ENCODE data around the gene ZNF418.

Gene ZNF418

DNA sequence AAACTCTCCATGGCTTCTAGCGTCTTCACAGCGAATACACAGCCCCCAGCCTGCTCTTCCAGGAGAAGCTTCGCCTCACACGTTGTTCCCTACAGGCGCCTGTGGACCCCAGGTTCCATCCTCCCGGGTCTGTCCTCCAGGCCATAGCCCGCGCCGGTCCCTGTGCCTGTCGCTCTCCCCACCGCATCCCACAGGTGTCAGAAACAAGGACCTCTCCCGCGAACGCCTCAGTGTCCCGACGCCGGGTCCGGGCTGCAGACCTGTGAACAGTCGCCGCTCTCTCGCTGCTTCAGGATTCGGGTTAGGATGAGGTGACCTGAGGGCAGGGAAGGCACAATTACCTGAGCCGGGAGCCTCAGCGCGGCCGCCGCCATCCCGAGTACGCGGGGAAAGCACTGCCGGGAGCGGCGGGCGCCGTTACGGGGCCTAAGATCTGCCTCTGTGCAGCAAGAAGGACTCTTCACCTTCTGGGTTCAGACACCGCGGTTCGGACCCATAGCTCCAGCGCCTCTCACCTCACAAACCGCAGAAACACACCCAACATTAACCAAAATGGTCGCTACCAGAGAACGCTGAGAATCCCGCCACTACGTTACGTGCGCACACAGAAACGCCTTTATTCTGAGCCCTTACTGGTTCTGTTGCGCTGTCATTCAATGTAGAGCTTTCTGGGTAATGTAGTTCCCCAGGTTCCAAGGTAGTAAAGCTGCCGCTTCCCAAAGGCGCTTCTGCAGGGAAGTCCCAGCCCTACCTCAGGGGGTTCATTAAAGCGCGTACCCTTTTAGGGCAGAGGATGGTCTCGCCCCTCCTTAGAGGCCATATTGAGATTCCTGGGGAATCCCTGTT is at the start of gene ZNF418:
ZNF418 (minus strand) TSS at position 583 of the 846 bp plus-strand sequence. CDS start 1,580 bp downstream, outside the sequence.
- TF ChIP-seq, protein P1, sequence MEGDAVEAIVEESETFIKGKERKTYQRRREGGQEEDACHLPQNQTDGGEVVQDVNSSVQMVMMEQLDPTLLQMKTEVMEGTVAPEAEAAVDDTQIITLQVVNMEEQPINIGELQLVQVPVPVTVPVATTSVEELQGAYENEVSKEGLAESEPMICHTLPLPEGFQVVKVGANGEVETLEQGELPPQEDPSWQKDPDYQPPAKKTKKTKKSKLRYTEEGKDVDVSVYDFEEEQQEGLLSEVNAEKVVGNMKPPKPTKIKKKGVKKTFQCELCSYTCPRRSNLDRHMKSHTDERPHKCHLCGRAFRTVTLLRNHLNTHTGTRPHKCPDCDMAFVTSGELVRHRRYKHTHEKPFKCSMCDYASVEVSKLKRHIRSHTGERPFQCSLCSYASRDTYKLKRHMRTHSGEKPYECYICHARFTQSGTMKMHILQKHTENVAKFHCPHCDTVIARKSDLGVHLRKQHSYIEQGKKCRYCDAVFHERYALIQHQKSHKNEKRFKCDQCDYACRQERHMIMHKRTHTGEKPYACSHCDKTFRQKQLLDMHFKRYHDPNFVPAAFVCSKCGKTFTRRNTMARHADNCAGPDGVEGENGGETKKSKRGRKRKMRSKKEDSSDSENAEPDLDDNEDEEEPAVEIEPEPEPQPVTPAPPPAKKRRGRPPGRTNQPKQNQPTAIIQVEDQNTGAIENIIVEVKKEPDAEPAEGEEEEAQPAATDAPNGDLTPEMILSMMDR (IDR thresholded peaks at IDR 0.05; ENCODE audit: insufficient read depth, low read length, missing control alignments) = no peak
- DNase-seq (ENCODE audit: low read depth, low spot score) = peak; percentile 26
- peak within 1 kb of the TSS; percentile 79 for H3K4me3 ChIP-seq (ENCODE audit: low read depth, low read length)

DNA sequence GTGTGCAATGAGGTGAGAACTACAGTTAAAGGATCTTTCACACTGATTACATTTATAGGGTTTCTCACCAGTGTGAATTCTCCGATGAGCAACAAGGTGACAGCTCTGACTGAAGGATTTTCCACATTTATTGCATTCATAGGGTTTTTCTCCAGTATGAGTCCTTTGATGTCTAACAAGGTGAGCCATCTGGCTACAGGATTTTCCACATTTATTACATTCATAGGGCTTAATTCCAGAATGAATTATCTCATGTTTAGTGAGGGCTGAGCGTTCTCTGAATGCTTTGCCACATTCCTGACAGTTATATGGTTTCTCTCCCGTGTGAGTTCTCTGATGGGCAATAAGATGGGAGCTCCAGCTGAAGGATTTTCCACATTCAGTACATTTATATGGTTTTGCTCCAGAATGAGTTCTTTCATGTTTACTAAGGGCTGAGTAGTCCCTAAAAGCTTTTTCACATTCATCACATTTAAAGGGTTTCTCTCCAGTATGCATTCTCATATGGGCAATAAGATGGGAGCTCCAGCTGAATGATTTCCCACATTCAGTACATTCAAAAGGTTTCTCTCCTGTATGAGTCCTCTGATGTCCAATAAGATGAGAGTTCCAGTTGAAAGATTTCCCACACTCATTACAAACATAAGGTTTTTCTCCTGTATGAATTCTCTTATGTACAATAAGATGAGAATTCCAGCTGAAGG is 43.5 kb upstream of the ZNF418 start:
- H3K4me3 ChIP-seq (ENCODE audit: low read depth, low read length) = no peak overlapping the region
- TF ChIP-seq, protein P1 (IDR thresholded peaks at IDR 0.05; ENCODE audit: insufficient read depth, low read length, missing control alignments) = no peak
- CTCF ChIA-PET = no interaction called here
- DNase-seq (ENCODE audit: low read depth, low spot score) = no peak
- POLR2A ChIA-PET = no interaction called here

More for the DNA sequence above, at the start of gene ZNF418:
- POLR2A ChIA-PET = interaction anchor here (0.6 kb wide), 1 partner anchor 68 kb away, joined by 3 read pairs; no protein-coding TSS in a partner anchor
- CTCF ChIA-PET = interaction anchor here (1.1 kb wide), 1 partner anchor 19 kb away, joined by 4 read pairs; the partner anchor contains the start of gene ZNF417

DNA sequence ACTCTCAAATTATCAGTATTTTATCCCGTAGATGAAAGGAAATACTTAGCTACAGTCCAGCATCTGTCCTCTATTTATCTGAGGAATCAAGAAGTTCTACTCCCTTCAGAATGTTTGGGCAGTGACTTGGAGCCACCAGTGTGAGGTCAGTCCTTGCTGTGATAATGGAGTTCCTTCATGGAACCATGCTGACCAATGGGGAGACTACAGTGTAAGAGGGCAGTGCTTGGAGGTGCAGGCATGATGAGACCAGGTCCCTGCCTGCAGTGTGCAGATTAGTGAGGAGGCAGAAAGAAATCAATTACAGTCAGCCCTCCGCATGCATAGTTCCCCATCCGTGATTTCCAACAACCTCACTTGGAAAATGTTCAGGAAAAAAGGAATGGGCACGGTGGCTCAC is 39.2 kb upstream of the ZNF418 start, which contains the start of gene C19orf18:
C19orf18 (minus strand) TSS at position 101 of the 400 bp plus-strand sequence. CDS start 102 bp downstream, outside the sequence.
- DNase-seq (ENCODE audit: low read depth, low spot score) = no peak
- ChIA-PET CTCF (no interaction called here), POLR2A (no interaction called here)
- H3K4me3 ChIP-seq (ENCODE audit: low read depth, low read length) = no peak within 1 kb of the TSS
- TF ChIP-seq, protein P1 (IDR thresholded peaks at IDR 0.05; ENCODE audit: insufficient read depth, low read length, missing control alignments) = no peak

DNA sequence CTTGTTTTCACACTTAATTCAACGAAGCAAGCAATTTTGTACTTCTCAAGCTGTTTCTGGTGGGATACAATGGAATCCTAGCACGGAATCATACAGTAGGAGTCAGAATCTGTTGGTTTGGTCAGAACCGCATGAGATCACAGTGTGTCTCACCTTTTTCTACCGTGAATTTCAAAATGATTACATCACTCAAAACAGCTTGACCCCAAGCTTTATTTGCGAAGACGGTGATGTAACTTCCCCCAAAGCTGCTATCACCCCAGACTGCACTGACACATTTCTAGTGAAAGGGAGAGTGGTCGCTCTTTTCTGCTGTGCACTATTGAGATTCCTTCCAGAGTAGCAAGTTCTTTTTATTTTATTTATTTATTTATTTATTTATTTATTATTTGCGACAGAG is 29.6 kb upstream of the ZNF418 start:
- ChIA-PET POLR2A (no interaction called here), CTCF (no interaction called here)
- DNase-seq (ENCODE audit: low read depth, low spot score) = no peak

DNA sequence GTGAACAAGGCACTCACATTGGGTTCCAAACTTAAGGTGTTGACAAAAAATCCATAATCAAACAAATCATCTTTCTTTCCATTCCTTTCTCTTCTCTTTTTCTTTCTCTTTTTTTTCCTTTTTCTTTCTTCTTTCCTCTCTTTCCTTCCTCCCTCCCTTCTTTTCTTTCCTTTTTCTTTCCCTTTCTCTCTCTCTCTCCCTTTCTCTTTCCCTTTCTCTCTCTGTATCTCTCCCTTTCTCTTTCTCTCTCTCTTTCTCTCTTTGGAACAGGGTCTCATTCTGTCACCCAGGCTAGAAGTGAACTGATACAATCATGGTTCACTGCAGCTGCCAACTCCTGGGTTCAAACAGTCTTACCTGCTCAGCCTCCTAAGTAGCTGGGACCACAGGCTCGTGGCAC is 26.6 kb upstream of the ZNF418 start:
- ChIA-PET CTCF (no interaction called here), POLR2A (no interaction called here)
- H3K4me3 ChIP-seq (ENCODE audit: low read depth, low read length) = no peak overlapping the region
- TF ChIP-seq, protein P1 (IDR thresholded peaks at IDR 0.05; ENCODE audit: insufficient read depth, low read length, missing control alignments) = no peak
- no peak for DNase-seq (ENCODE audit: low read depth, low spot score)

More for the DNA sequence above, 29.6 kb upstream of the ZNF418 start:
- no peak overlapping the region for H3K4me3 ChIP-seq (ENCODE audit: low read depth, low read length)
- TF ChIP-seq, protein P1 (IDR thresholded peaks at IDR 0.05; ENCODE audit: insufficient read depth, low read length, missing control alignments) = no peak

DNA sequence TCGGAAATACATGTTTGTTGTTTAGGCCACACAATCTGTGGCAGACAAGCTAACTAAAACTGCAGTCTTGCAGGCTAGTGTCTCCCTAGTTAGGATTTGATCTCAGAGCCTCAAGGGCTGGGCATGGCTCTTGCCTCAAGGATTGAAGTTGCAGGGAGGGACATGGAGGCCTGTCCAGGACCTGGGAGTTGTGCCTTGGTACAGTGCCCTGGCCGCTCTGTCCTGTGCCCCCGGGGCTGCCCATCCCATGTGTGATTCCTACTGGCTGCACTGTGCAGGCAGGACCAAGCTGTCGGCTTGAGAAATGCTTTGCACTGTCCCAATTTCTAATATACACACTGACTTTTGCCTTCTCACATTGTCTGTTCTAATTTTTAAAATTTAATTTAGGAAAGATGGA is 19.8 kb upstream of the ZNF418 start:
- CTCF ChIA-PET = no interaction called here
- POLR2A ChIA-PET = no interaction called here
- no peak for DNase-seq (ENCODE audit: low read depth, low spot score)
- TF ChIP-seq, protein P1 (IDR thresholded peaks at IDR 0.05; ENCODE audit: insufficient read depth, low read length, missing control alignments) = no peak
- no peak overlapping the region for H3K4me3 ChIP-seq (ENCODE audit: low read depth, low read length)
